Stomach (tissue), 4 donors: ENCODE results near the gene EREG.

Source experiments
- POLR2AphosphoS5 ChIP-seq, 3 donors: sonication (generic); formaldehyde crosslinking; IDR thresholded peaks; one replicate each; pipeline ENCODE4 v1.6.1; 2016; ENCODE audit warnings: antibody characterized with exemption in 3 of 3
- TF ChIP-seq, protein P1 (sequence below), 7 experiments: fragments of 450-650 bp in 4 of 7; fragments of 200-600 bp in 3 of 7; sonication (generic) in 3 of 7; IDR thresholded peaks; one replicate each; pipeline ENCODE4 v1.5.1; 2016 to 2019; ENCODE audit warnings: antibody characterized with exemption in 7 of 7, control low read depth in 2 of 7, mild to moderate bottlenecking in 1 of 7

DNA sequence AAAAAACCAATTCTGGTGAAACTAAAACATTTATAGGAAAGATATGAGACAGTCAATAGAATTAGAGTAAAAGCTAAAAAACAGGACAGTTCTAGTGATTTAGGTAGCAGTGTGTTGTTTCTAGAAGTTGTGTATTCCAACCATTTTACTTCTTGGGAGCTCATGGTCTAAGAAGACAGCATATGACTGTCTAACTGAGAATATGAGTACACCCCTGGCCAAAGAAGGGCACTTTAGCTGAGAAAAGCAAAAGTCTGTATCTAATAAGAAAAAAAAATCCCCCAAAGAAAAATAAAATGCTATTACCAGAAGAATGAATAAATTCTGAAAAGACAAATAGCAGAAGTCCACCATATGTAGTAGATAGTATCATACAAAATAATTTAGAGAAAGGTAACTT, 26.4 kb downstream of the EREG start:
- no peak for TF ChIP-seq POLR2AphosphoS5 (IDR thresholded peaks at IDR 0.05)
- TF ChIP-seq, protein P1, sequence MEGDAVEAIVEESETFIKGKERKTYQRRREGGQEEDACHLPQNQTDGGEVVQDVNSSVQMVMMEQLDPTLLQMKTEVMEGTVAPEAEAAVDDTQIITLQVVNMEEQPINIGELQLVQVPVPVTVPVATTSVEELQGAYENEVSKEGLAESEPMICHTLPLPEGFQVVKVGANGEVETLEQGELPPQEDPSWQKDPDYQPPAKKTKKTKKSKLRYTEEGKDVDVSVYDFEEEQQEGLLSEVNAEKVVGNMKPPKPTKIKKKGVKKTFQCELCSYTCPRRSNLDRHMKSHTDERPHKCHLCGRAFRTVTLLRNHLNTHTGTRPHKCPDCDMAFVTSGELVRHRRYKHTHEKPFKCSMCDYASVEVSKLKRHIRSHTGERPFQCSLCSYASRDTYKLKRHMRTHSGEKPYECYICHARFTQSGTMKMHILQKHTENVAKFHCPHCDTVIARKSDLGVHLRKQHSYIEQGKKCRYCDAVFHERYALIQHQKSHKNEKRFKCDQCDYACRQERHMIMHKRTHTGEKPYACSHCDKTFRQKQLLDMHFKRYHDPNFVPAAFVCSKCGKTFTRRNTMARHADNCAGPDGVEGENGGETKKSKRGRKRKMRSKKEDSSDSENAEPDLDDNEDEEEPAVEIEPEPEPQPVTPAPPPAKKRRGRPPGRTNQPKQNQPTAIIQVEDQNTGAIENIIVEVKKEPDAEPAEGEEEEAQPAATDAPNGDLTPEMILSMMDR (IDR thresholded peaks at IDR 0.05), result no peak
